RPMI7951 (cell line): ENCODE measurements around the gene RAI14. TPM values are rescaled to one million over a fixed set of nuclear protein-coding genes. Genes with fewer than 3 reads are reported as not detected.
A peak's percentile ranks its signal among the peaks of the same experiment; 100 is the strongest.

Source experiments
- DNase-seq: peaks from one replicate; pipeline ENCODE4 v3.0.0-alpha.2; 2012; ENCODE audit warnings: low read depth
- total RNA-seq: library from RNA; depleted of rRNA; stranded (reverse); fragments of >200 nt; shearing (Covaris generic); gene quantifications from 2 replicates; pipeline ENCODE4 v1.2.3, GENCODE V29; 2014

RAI14 gene
- total RNA-seq, 1 experiment from 2014 or later = 36.8 TPM

DNA sequence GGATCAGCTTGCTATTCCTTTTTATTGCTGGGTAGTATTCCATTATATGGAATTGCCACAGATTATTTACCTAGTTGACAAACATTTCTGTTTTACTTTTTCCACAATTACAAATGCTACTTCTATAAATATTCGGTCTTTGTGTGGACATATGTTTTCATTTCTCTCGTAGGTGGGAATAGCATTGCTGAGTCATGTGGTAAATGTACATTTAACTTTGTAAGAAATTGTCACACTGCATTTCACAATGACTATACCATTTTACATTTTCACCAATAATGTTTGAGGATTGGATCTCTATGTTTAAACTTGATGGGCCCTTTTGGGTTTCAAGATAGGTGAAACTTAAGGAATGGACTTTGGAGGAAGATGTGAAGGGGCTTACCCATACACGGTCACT, 19.7 kb downstream of the RAI14 start:
- DNase-seq = no peak

DNA sequence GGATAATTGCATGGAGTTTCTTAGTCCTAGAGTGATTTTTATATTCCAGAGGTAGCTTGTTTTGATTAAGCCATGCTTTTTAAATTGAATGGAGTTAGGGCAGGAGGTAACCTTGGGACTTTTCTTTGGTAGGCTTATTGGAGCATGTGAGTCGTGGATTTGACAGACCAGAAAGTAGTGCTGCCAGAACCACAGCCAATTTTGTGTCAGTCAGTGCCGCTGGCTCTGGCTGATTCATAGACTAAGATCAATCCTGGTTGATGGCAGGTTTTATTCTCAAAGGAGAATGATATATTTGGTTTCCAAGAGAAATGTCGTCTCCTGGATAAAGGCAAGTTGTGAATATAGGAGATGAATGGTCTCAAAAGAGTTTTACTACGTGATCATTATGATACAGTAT, 20.3 kb downstream of the RAI14 start:
- DNase-seq = no peak

- DNase-seq = no peak
These were observed 21.3 kb downstream of the RAI14 start for GRCh38 chr5:34677428-34677827.

DNA sequence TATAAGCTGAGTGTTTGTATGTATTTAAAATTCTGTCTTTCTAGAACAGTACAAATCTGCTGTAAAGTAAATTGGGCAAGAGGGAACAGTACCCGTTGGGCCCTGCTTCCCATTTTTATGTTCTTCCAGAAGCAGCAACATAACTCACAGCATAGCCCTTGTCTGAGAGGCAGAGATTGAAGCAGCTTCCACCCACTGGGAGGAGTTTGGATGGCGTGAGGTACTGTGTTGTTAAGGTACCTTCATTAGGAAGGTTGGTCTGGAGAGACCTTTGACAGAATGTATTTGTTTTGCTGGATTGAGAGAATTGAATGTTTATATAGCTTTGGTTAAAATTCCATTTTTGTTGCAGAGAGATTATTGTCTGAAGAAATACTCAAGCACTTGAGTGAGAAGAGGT, 24.8 kb downstream of the RAI14 start:
- no peak for DNase-seq

GRCh38 chr5:34682926-34683623, 26.9 kb downstream of the RAI14 start:
- DNase-seq = peak; percentile 91

DNA sequence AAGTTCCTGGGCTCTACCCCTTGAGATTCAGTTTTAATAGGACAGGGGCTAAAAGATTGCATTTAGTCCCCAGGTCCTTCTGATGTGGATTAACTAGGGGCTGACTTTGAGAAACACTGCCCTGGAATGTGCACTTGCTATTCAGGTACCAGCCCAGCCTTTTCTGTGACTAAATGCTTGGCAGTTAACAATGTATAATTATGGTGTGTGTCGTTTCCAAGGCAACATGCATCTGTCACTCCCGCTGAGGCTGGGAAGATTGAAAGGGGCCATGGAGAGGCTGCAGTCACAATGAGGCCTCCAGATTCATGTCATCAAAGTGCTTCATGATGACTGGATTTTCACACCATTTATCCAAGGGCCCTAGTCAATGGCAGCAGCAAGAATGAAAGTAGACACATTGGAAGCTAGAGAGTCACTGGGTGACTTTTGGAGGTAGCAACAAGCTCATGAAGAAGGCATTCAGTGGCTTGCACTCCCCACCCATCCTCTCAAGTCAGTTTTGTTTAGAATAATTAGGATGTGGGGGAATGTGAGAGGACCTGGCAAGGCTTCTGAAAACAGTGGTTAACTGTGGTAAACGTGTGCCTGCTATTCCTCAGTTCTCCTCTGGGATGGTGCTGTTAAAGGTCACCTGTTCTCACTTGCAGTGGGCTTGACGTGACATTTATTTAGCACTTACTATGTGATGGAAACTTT, 28.3 kb downstream of the RAI14 start:
- DNase-seq = peak; percentile 76

DNA sequence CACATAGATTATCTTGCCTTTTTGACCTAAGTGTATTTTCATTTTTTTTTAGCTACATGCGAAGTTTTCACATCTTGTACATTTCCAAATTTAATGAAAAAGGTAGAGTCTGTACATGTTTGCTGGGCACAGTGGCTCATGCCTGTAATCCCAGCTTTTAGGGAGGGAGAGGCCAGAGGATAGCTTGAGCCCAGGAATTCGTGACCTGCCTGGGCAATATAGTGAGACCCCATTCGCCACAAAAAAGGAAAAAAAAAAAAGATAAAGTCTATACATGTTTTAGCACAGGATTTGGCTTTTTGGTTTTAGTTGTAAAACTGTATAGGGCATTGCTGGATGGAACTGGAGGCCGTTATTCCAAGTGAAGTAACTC, 28.8 kb downstream of the RAI14 start:
- no peak for DNase-seq

DNA sequence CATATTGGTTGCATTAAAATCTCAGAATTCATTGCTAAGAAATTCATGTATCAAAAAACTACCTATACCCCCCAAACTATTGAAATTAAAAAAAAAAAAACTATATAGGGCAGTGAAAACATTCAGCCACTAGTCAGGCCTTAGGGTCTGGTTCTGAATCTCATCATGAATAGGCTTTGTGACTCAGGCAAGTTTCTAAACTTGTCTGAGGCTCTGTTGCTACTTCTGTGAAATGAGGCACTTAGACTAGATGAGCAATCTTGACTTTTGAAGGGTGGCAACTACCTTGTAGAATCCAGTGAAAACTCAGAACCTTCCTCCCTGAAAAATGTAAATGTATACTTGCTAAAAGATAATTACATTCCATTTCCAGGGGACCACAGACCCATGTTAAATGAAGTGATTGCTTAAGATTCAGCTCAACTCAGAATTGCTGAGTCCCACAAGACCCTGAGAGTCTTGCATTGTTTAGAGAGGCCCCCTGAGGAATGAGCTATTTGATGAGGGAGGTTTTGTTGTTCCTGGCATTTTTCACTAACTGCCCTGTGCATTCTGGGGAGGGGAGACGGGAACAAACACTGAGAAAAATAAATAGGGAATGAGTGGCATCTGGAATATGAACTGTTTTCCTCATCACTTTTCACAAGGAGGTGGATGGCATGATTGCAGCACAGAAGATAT, 29.5 kb downstream of the RAI14 start:
- DNase-seq = peak; percentile 47

DNA sequence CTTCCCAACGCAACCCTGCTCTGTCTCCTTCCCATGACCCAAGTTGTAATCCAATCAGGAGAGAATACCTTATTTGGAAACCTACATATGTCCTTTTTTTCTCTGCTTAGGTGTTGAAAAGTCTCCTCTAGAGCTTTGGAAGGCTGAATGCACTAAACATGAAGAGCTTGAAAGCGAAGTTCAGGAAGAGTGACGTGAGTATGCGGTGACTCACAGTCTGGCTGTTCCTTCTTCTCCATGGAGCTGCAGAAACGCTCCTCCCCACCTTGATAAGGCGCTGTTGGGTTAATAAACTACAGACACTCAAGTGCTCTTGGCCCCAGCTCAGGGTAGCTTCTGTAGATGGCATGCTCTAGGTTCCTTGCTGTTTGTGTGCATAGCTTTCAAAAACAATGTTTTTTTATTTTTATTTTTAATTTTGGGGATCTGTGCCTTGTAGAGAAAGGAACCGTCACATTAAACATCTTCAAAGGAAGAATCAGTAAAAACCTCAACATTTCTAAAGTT, 30.7 kb downstream of the RAI14 start:
- peak; percentile 92 for DNase-seq

DNA sequence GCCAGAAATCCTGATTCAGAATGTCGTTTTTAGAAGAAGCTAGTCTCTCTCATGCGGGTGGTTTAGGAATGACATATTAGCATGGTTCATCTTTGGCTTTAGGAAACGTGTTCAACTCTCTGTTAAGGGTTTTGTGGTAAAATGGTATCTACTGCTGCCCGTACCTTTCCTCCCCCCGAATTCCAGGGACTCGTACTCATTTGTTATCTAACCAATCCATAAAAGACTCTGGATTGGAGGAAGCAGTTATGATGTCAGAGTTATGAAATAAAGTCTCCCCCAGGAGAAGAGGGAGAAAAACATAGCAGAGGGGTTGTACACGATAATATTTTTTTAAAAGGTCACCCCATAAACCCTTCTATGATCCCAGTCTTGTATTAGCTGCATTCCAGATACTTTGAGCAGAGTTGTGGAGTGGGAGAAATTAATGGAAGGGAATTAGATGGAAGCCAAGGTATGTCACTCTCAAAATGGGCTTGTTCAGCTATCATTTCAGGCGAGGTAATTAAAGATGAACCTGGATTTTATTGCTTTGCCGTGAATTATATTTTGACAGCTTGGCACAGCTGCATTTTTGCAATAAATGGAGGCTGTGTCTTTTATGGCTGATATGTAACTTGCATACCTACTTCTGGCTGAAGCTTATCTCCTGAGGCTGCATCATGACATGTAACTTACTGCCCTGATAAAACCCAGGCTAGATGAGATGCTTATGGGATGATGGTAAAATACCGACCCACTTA, 31.3 kb downstream of the RAI14 start:
- peak; percentile 72 for DNase-seq

GRCh38 chr5:34688015-34688810, 32.1 kb downstream of the RAI14 start:
- no peak for DNase-seq

GRCh38 chr5:34690301-34690700, 34.2 kb downstream of the RAI14 start:
- DNase-seq = no peak

DNA sequence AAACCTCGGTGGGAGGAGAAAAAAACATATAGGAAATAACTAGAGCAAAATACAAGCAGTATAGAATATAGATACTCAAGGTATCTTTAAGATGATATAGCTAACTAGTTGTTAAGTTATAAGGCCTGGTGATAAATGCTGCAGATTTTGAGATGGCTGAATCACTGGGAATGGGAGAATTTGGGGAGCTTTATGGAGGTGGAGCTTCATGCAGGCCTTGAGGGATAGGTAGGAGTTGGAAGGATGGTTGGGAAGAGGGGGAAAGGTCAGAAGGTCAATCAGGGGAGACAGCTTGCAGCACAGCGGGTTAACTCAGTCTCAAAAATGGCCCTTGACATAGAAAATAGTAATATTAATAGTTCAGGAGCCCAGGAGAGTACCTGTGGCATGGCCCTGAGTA, 34.8 kb downstream of the RAI14 start:
- no peak for DNase-seq

DNA sequence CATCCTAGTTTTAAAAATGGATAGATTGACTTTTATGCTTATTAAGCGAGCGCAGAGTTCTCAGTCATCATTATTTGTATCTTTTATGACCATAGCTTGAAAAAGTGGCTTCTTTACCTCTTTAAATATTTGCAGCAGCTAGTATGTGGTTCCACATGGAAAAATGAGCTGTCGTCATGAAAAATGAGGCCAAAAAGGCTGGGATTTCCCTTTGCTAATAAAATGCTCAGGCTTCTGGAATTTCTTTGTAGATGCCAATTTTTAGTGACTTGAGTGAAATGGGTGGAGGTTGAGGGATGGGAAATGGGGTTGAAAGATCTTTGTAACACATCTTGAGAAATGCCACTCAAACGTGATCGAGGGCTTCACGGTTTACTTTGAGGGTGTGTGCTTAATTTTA, 35.2 kb downstream of the RAI14 start:
- DNase-seq = no peak

DNA sequence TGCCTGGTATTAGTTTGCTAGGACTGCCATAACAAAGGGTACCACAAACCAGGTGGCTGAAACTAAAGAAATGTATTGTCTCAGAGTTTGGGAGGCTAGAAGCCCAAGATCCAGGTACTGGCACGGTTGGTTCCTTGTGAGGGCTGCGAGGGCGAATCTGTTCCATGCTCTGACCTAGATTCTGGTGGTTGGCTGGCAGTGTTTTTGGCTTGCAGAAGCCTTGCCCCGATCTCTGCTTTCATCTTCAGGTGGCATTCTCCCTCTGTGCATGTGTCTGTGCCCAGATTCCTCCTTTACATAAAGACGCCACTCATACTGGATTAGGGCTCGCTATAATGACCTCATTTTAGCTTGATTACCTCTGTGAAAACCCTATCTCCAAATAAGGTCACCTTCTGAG, 36.7 kb downstream of the RAI14 start:
- no peak for DNase-seq

GRCh38 chr5:34694012-34694411, 37.9 kb downstream of the RAI14 start:
- no peak for DNase-seq

DNA sequence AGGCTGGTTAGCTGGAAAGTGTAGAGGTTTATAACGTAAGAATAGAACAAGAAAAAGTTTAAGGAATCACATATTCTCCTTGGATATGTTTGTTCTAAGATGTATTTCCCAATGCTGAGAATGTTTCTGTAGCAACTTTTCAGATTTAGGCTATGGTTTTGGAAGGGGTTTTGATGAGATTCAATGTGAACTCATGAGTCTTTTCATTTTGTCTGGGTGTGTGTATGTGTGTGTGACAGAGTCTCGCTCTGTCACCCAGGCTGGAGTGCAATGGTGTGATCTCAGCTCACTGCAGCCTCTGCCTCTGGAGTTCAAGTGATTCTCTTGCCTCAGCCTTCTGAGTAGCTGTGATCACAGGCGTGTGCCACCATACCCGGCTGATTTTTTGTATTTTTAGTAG, 38.6 kb downstream of the RAI14 start:
- no peak for DNase-seq

DNA sequence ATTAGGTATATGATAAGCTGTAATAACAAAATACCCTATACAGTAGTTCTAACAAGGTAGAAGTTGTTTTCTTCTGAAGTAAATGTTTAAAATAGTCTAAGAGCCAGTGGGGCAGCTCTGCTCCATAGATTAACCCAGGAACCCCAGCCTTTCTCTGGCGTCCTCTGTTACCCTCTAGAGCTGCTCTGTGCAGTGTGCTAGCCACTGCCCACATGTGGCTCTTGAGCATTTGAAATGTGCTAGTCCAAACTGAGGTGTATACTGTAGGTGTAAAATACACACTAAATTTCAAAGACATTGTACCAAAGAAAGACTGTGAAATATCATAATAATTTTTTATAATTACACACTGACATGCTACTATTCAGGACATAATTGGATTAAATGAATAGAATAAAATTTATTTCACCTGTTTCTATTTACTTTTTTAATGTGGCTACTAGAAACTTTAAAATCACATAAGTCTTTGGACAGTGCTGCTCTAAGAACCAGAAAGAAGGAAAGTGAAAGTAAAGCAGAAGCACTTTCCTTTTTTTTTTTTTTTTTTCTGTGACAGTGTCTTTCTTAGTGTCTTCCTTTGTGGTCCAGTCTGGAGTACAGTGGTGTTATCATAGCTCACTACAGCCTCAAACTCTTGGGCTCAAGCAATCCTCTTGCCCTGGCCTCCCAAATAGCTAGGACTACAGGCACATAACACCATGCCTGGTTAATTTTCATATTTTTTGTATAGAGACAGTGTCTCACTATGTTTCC, 39.3 kb downstream of the RAI14 start:
- DNase-seq = no peak

GRCh38 chr5:34697308-34698108, 41.4 kb downstream of the RAI14 start:
- no peak for DNase-seq

GRCh38 chr5:34698109-34698419, 41.9 kb downstream of the RAI14 start:
- no peak for DNase-seq
